Prostate gland (tissue), 2 donors: Measurements from ENCODE around the gene OR6K6.

ENCODE experiments used
- CTCF ChIP-seq, 4 experiments: fragments of 200-600 bp in 2 of 4; fragments of 450-650 bp in 2 of 4; sonication (generic) in 2 of 4; IDR thresholded peaks; 1 replicate in 3 of 4; 2 replicates in 1 of 4; pipeline ENCODE4 v1.5.1; 2016 to 2019; ENCODE audit warnings: antibody characterized with exemption in 4 of 4, mild to moderate bottlenecking in 2 of 4, moderate library complexity in 2 of 4
- POLR2A ChIP-seq: fragments of 450-650 bp; IDR thresholded peaks from one replicate; pipeline ENCODE4 v1.6.1; 2016; ENCODE audit warnings: antibody characterized with exemption, mild to moderate bottlenecking
- POLR2AphosphoS5 ChIP-seq: sonication (generic); formaldehyde crosslinking; IDR thresholded peaks from one replicate; pipeline ENCODE4 v1.6.1; 2017; ENCODE audit warnings: antibody characterized with exemption

DNA sequence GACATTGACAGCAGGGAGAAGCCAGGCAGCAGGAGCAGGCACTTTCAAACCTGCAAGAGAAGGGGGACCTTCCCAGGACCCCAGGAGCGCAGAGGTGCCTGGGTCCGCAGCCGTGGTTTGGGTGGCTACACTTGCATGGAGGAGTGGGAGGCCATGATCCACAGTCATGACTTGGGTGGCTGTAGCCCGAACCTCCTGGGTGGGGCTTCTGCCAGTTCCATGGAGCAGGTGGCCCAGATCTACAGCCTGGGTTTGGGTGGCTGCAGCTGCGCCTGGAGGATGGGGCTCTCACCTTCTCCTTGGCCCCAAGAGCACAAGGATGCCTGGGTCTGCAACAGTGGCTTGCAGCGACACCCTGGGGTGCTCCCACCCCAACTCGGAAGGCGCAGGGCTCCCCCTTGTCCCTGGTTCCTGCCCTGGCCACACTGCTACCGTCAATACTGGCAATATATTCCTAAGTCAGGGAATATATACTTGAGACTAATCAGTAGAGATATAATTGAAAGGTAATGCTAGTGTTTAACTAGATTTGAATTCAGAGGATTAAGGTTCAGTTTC lies 2.3 kb upstream of the OR6K6 start:
- TF ChIP-seq CTCF (IDR thresholded peaks at IDR 0.05), result no peak
- no peak for TF ChIP-seq POLR2AphosphoS5
- no peak for TF ChIP-seq POLR2A
